ENCODE measurements around the gene AFAP1L1.

AFAP1L1 gene

DNA sequence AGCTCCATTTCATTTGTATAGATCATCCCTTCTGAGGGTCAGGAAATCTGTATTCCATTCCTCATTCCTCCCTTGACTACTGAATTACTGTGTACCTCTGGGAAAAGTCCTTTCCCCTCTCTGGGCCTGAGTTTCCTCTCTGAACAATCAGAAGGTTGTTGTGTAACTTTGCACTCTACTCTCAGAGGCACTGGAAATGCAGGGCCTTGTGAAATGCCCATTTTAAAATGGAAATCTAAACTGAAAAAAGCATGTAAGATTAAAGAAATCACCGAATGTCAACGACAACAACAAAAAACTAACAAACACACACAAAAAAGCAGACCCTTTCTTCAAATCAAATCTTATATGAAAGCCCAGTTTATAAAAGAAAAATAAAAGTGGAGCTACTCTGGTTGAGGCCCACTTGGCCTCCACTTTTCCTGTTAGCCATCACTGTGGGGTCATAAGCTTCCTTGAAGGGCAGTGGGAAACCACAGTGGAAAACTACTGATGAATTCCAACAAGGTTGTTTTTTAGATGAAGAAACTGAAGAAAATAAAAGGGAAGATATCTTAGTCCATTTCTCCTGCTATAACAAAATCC is 52.1 kb downstream of the AFAP1L1 start:
- Mint-ChIP-seq H3K36me3 (ENCODE audit: low read depth) (no peaks in the 10 kb centered on the region), H3K27me3 (ENCODE audit: low read depth) (no peaks in the 10 kb centered on the region), H3K27ac (no peak overlapping the region), H3K4me3 (no peak overlapping the region), H3K9me3 (no peaks in the 10 kb centered on the region), H3K4me1 (ENCODE audit: low read depth) (no peaks in the 10 kb centered on the region)
- no peak for DNase-seq (ENCODE audit: low spot score)

DNA sequence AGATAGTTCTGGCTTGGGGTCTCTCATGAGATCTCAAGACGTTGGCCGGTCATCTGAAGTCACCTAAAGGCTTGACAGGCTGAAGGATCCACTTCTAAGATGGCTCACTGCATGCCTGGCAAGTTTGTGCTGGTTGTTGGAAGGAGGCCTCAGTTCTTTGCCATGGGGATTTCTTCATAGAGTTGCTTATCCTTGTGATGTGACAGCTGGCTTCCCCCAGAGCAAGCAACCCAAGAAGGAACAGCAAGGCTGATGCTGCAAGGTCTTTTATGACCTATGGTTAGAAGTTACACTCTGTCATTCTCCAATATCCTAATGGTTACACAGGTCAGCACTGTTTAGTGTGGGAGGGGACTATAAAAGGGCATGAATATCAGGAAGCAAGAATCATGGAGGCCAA is 53.0 kb downstream of the AFAP1L1 start:
- Mint-ChIP-seq H3K36me3 (ENCODE audit: low read depth) (no peaks in the 10 kb centered on the region), H3K27ac (no peak overlapping the region), H3K9me3 (no peaks in the 10 kb centered on the region), H3K4me3 (no peak overlapping the region), H3K4me1 (ENCODE audit: low read depth) (no peaks in the 10 kb centered on the region), H3K27me3 (ENCODE audit: low read depth) (no peaks in the 10 kb centered on the region)
- no peak for DNase-seq (ENCODE audit: low spot score)

DNA sequence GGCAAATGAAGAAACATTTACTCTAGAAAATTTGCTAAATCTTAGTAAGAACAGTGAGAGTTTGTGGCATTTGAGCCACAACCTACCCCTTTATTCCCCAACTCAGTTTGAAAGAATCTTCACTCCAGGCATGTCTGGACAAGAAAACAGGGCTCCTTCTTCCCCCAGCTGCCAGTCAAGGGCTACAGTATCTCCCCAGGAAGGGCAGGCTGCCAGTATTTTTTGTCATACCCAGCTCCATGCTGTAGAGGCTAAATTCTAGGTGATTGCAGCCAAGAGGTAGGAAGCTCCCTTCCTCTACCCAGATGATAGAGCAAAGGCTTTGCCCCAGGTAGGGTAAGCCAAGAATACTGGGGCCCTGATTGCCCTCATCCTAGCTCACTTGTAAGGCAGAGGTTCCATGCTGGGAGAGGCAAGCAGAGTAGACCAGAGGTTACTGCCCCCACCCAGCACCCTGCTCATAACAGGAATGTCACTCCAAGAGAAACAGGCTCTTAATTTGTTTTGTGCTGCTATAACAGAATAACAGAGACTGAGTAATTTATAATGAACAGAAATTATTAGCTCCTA is 53.6 kb downstream of the AFAP1L1 start:
- Mint-ChIP-seq H3K27ac (no peak overlapping the region), H3K36me3 (ENCODE audit: low read depth) (no peaks in the 10 kb centered on the region), H3K4me1 (ENCODE audit: low read depth) (no peaks in the 10 kb centered on the region), H3K27me3 (ENCODE audit: low read depth) (no peaks in the 10 kb centered on the region), H3K4me3 (no peak overlapping the region), H3K9me3 (no peaks in the 10 kb centered on the region)
- no peak for DNase-seq (ENCODE audit: low spot score)

DNA sequence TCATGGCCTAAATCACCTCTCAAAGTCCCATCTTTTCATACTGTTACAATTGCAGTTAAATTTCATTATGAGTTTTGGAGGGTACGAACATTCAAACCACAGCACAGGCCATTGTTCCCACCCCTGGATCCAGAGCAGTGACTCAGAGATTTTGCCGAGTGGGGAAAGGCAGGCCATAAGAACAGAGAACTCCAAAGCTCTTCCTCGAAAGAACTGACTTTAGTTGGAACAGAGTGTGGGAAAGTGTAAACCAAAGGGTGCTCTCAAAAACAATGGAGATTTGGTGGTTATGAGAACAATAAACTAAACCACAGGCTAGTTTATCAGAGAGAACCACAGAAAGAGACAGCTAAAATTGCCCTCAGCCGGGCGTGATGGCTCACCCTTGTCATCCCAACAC is 54.2 kb downstream of the AFAP1L1 start:
- Mint-ChIP-seq H3K36me3 (ENCODE audit: low read depth) (no peaks in the 10 kb centered on the region), H3K9me3 (no peaks in the 10 kb centered on the region), H3K27me3 (ENCODE audit: low read depth) (no peaks in the 10 kb centered on the region), H3K27ac (no peak overlapping the region), H3K4me3 (no peak overlapping the region), H3K4me1 (ENCODE audit: low read depth) (no peaks in the 10 kb centered on the region)
- no peak for DNase-seq (ENCODE audit: low spot score)

DNA sequence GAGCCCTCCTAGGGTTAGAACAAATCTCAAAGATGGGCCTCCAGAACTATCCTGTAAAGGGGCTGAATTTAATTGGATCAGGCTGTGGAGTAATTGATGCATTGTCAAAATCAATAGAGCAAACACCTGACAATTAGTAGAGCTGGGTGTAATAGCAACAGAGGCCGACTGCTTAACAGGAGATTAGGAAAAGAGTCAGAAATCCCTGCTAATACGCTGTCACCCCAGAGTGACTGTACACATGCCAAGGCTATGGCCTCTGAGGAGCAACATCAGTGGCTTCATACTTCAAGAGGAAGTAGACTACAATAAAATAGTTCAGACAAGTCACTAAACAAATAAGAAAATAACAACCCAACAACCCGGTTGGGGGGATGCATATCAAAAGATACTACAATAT is 55.0 kb downstream of the AFAP1L1 start:
- no peak for DNase-seq (ENCODE audit: low spot score)
- Mint-ChIP-seq H3K9me3 (no peaks in the 10 kb centered on the region), H3K4me1 (ENCODE audit: low read depth) (no peaks in the 10 kb centered on the region), H3K27me3 (ENCODE audit: low read depth) (no peaks in the 10 kb centered on the region), H3K4me3 (no peak overlapping the region), H3K27ac (no peak overlapping the region), H3K36me3 (ENCODE audit: low read depth) (no peaks in the 10 kb centered on the region)

DNA sequence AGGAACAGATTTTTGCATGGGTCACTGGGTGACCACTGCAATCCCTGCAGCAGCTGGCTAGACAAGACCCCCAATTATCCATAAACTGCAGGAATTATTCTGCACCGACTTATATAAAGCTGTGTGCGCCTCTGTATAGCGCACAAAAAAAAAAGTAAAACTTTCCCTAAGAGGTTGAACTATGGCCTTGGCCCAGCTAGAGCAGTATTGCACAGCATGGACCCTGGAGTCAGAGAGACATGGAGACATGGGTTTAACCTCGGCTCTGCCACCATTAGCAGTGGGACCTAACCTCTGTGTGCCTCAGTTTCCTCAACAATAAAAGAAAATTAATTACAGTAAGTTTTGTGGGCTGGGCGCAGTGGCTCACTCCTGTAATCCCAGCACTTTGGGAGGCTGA is 56.5 kb downstream of the AFAP1L1 start:
- H3K9me3 Mint-ChIP-seq, result no peaks in the 10 kb centered on the region
- no peaks in the 10 kb centered on the region for H3K4me1 Mint-ChIP-seq (ENCODE audit: low read depth)
- H3K4me3 Mint-ChIP-seq, result no peak overlapping the region
- H3K27ac Mint-ChIP-seq, result no peak overlapping the region
- DNase-seq (ENCODE audit: low spot score), result no peak
- H3K27me3 Mint-ChIP-seq (ENCODE audit: low read depth), result no peaks in the 10 kb centered on the region
- no peaks in the 10 kb centered on the region for H3K36me3 Mint-ChIP-seq (ENCODE audit: low read depth)

DNA sequence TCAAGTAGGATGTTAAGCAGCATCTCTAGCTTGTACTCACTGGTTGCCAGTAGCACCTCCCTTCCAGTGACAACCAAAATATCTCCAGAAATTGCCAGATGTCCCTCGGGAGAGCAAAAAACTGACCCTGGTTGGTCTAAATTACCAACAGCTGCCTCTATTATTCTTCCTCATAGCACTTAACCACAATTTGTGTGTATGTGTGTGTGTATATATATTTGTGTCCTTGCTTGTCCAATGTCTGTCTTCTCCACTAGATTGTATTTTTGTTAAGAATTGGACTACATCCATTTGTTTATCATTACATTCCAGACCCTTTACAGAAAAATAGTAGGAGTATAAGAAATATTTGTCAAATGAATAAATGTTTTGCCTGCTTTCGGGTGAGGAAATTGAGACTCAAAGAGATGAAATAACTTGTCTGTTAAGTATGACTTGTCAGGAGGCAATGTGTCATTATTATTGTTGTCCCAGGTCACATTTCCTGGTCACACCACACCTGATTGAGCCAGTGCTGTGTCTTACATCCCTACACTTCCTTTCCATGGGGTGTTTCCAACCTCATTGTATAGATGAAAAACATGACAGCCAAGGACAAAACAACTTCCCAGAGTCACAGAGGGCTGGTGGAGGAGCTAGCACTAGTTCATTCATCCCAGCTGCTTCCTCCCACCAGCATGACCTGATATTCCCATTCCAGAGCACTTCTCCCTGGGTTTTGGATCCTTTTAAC is 62.2 kb downstream of the AFAP1L1 start:
- Mint-ChIP-seq H3K9me3 (no peaks in the 10 kb centered on the region), H3K27ac (no peak overlapping the region), H3K27me3 (ENCODE audit: low read depth) (peaks cover 28% of the 10 kb centered on the region), H3K4me1 (ENCODE audit: low read depth) (no peaks in the 10 kb centered on the region), H3K36me3 (ENCODE audit: low read depth) (no peaks in the 10 kb centered on the region), H3K4me3 (no peak overlapping the region)
- no peak for DNase-seq (ENCODE audit: low spot score)

DNA sequence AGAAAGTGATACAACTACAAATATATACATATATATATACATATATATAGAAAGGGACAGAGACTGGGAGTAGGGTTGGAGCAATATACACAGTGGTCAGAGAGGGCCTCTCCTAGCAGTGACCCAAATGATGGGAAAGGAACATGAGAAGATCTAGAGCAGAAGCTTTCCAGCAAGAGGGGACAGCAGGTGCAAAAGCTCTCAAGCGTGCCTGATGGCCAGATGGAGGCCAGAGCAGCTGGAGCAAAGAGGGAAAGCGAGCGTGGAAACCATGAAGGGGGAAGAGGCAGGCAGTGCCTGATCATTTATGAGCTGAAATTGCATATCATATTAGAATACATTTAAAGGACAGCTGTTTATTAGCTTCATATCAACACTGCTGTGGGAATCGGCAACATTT is 66.1 kb downstream of the AFAP1L1 start:
- no peaks in the 10 kb centered on the region for H3K9me3 Mint-ChIP-seq
- H3K4me3 Mint-ChIP-seq, result no peak overlapping the region
- H3K4me1 Mint-ChIP-seq (ENCODE audit: low read depth), result no peaks in the 10 kb centered on the region
- peaks cover 37% of the 10 kb centered on the region for H3K27me3 Mint-ChIP-seq (ENCODE audit: low read depth)
- DNase-seq (ENCODE audit: low spot score), result no peak
- H3K27ac Mint-ChIP-seq, result no peak overlapping the region
- H3K36me3 Mint-ChIP-seq (ENCODE audit: low read depth), result no peaks in the 10 kb centered on the region

DNA sequence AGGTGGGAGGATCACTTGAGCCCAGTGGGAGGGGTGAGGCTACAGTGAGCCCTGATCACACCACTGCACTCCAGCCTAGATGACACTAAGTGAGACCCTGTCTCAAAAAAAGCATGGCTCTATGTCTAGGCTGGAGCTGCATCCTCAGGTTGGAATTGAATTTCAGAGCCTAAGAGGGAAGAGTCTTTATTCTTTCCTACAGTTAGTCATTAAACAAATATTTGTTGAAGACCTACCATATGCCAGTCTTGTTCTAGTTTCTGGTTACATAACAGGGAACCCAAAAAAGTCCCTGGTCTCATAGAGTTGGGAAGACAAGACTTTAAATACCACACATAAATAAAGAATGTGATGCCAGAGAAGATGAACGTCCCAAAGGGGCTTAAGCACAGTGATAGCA is 66.7 kb downstream of the AFAP1L1 start:
- no peak for DNase-seq (ENCODE audit: low spot score)
- peaks cover 37% of the 10 kb centered on the region for H3K27me3 Mint-ChIP-seq (ENCODE audit: low read depth)
- no peaks in the 10 kb centered on the region for H3K36me3 Mint-ChIP-seq (ENCODE audit: low read depth)
- H3K27ac Mint-ChIP-seq, result no peak overlapping the region
- H3K4me1 Mint-ChIP-seq (ENCODE audit: low read depth), result peaks cover 1% of the 10 kb centered on the region
- H3K4me3 Mint-ChIP-seq, result no peak overlapping the region
- H3K9me3 Mint-ChIP-seq, result no peaks in the 10 kb centered on the region

DNA sequence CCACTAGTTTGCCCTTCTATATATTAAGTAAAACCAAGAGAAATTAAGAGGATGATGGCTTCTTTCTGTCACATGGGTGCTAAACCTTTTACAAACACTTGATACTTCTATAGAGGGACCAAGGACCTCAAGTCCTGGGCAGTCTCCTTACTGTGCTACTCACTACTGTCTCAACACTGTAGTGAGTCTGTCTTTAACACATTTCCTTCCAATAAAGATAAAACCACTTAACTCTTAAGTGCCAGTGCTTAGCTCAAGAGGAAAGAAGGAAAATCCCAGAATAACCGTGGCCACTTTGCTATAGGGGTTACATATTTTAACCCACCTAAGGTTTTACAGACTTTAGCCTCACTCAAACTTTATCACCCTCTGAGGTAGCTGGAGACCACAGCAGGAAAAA is 69.3 kb downstream of the AFAP1L1 start:
- Mint-ChIP-seq H3K36me3 (ENCODE audit: low read depth) (peaks cover 9% of the 10 kb centered on the region), H3K27ac (no peak overlapping the region), H3K4me3 (no peak overlapping the region), H3K4me1 (ENCODE audit: low read depth) (peaks cover 17% of the 10 kb centered on the region), H3K9me3 (no peaks in the 10 kb centered on the region), H3K27me3 (ENCODE audit: low read depth) (peaks cover 24% of the 10 kb centered on the region)
- DNase-seq (ENCODE audit: low spot score), result no peak

DNA sequence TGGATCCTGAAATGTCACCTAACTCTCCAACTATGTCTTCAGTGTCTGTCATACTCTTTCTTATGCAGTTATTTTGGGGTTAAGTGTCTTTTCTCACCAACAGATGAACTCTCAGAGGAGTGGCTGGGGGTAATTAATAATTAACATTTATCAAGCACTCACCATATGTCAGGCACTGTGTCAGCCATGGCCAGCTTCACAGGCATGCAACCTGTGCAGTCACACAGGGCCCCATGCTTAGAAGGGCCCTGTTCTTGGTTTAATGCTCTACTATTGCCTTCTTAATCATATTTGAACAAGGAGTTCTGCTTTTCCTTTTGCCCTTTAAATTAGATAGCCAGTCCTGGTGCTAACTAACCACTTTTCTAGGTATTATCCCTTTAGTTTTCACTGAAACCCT is 70.2 kb downstream of the AFAP1L1 start:
- peaks cover 13% of the 10 kb centered on the region for H3K36me3 Mint-ChIP-seq (ENCODE audit: low read depth)

DNA sequence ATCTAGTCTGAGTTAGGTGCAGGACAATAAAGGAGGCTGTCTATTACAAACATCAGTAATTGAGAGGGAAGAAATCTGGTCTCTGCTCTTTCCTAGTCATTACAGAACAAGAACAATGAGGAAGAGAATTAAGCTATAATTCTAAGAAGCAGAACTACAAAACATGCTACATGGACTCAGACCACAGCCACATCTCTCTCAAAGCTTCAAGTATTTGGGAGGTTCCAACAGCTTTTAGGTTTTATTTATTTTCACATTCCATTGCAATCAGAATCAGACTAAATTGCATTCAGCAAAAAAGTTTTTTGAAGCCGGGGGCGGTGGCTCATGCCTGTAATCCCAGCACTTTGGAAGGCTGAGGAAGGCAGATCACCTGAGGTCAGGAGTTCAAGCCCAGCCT is 72.5 kb downstream of the AFAP1L1 start:
- Mint-ChIP-seq H3K27ac (peak overlapping the region; percentile 29), H3K36me3 (ENCODE audit: low read depth) (peaks cover 36% of the 10 kb centered on the region), H3K9me3 (no peaks in the 10 kb centered on the region), H3K4me1 (ENCODE audit: low read depth) (peaks cover 37% of the 10 kb centered on the region), H3K4me3 (peak overlapping the region; percentile 11), H3K27me3 (ENCODE audit: low read depth) (peaks cover 9% of the 10 kb centered on the region)
- DNase-seq (ENCODE audit: low spot score), result no peak

More for the DNA sequence above, 70.2 kb downstream of the AFAP1L1 start:
- H3K9me3 Mint-ChIP-seq, result no peaks in the 10 kb centered on the region
- no peak overlapping the region for H3K27ac Mint-ChIP-seq
- peaks cover 18% of the 10 kb centered on the region for H3K4me1 Mint-ChIP-seq (ENCODE audit: low read depth)
- DNase-seq (ENCODE audit: low spot score), result no peak
- H3K4me3 Mint-ChIP-seq, result no peak overlapping the region
- H3K27me3 Mint-ChIP-seq (ENCODE audit: low read depth), result peaks cover 21% of the 10 kb centered on the region

DNA sequence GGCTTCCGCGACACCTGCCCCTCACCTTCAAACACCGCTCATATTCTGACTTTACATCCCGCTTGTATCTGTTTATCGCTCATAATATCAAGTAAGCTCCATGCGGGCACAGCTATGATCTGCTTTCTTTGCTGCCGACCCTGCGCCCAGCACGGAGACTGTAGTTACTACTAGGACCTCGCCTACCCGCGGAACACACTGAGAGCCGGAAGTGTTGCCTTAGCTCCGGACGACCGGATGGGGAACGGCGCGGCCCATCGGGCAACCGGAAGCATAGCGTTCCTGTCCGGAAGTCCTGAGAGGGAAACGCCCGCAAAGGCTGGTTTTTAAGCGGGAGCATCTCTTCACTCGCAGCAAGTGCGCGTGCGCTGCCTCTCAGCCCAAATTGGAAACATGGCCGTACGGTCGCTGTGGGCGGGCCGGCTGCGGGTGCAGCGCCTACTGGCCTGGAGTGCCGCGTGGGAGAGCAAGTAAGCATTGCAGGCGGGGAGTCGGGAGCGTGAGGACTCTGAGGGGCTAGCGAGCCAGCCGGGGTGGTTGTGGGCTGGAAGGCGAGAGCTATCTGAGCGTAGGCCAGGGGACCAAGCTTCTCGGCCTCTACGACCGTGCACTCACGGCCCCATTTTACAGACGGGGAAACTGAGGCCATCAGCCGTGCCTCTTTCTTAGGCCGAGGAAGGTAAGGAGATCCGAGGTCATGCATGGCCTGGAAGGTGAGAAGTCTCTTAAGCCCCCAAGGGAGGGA is 73.7 kb downstream of the AFAP1L1 start, which contains the start of gene GRPEL2:
Gene GRPEL2 (plus strand): TSS at position 353 of the 745 bp plus-strand sequence. CDS start 41 bp downstream, at position 394.
- DNase-seq (ENCODE audit: low spot score), result peak; percentile 96
- H3K9me3 Mint-ChIP-seq, result no peaks in the 10 kb centered on the region
- H3K36me3 Mint-ChIP-seq (ENCODE audit: low read depth), result peaks cover 47% of the 10 kb centered on the region
- peaks cover 46% of the 10 kb centered on the region for H3K4me1 Mint-ChIP-seq (ENCODE audit: low read depth)
- peak within 1 kb of the TSS; percentile 84 for H3K4me3 Mint-ChIP-seq
- H3K27ac Mint-ChIP-seq, result peak within 1 kb of the TSS; percentile 82
- H3K27me3 Mint-ChIP-seq (ENCODE audit: low read depth), result no peaks in the 10 kb centered on the region

DNA sequence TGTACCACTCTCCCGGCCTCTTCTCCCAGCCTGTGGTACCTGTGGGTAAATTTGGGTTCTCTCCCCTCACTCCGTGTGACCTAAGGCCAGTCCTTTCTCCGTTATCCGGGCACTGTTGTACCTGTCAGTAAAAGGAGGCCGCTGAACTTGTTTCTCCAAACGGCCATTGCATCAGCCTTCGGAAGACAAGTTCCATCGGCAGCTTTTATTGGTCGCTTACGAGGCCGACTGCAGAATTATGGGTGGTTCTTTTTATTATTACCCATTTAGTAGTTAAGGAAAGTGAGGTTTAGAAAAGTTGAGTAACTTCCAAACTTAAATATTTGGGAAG is 74.2 kb downstream of the AFAP1L1 start:
- H3K9me3 Mint-ChIP-seq, result no peaks in the 10 kb centered on the region
- H3K4me1 Mint-ChIP-seq (ENCODE audit: low read depth), result peaks cover 51% of the 10 kb centered on the region
- DNase-seq (ENCODE audit: low spot score), result no peak
- peak overlapping the region; percentile 84 for H3K4me3 Mint-ChIP-seq
- peaks cover 52% of the 10 kb centered on the region for H3K36me3 Mint-ChIP-seq (ENCODE audit: low read depth)
- H3K27ac Mint-ChIP-seq, result peak overlapping the region; percentile 82
- no peaks in the 10 kb centered on the region for H3K27me3 Mint-ChIP-seq (ENCODE audit: low read depth)

All from T-helper 2 cell treated with Interferon-gamma antibody and Interleukin-4, amounts not matched to agents 5 μg/mL and 100 μg/mL, for 36 hours (primary cell).